ENCODE results near the gene SRSF2.
A peak's percentile ranks its signal among the peaks of the same experiment; 100 is the strongest.
"Not testable (repeated sequence)": the region's sequence is repeated elsewhere in the genome, so short reads cannot be mapped to it uniquely, and the experiment has no call there.

Gene SRSF2

DNA sequence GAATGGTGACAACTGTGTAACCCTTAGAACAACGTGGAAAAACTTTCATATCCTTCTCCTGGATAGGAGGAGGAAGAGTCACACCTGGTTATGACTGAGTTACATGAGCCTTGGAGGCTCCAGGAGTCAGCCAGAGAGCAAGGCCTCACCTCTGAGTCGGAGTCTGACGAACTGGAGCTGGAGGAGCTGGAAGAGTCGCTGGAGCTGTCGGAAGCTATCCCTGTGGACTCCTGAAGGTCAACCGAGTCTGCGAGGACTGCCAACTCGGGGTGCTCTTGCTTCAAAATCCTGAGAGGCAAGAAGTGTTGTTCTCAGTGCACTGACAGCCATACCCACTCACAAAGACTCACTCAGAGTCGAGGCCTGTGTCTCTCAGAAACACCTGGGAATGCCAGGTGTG, 16.9 kb downstream of the SRSF2 start:
- DNase-seq = no peak

DNA sequence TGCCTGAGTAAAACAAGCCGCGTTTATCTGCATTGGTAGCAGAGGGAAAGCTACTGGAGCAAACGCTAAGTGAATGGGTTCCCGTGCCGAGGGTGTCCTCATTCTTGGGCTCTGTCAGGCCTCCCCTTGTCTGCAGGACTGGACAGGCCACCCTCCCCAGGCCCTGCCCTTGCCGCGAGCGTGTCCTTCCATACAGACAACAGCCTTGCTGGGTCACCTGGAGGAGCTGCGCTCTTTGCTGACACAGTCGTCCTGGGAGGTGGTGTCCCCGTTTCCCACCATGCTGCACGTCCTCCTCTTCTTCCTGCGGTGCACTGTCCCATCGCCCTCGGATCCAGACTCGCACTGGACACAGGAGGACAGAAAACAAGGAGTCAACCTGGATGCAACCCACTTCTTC, 18.6 kb downstream of the SRSF2 start:
- DNase-seq = no peak

DNA sequence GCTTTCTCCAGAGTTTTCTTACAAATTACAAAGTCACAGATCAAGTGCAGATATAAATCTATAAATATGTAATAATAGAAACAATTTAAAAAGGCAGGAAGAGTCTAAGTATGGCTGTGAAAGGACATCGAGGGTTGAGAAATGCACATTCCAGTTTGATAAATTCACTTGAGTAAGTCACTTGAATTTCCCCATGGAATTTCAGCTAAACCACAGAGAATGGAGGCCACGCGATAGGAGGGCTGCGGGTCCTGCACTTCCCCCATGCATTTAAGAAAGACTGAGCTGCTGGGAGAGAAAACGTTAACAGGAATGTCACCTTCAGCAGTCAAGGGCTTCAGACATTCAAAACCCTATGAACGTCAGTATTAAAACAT, 20.3 kb downstream of the SRSF2 start:
- no peak for DNase-seq

DNA sequence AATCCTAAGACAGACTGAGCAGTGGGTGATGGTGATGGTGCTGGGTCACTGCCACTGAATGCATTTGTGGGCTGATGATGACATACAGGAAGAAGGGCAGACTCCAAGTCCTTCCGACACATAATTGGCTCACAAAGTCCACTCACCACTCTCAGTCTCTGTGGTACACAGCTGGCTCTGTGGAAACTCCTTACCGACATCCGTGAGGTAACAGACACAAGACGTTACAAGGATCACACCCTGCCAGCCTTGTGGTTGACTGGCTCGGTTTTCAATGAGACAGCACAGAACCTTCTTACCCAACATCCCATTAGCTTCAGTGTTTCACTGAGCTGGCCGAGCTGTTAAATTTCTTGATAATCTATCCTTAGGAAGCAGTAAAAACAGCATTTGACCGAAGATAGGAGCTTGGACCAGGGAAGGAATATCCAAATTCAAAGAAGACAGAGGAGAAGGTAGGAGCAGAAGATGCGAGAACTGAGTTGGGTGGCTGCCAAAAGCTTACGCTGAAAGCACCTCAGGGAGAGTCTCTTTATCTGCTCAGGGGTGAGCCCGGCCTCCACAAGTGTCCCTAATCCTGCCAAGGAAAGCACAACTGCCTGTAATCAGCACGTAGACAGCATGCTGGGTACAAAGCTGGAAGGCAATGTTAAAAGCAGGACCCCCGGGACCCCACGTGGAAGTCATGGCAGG, 20.8 kb downstream of the SRSF2 start:
- peak; percentile 42 for DNase-seq

DNA sequence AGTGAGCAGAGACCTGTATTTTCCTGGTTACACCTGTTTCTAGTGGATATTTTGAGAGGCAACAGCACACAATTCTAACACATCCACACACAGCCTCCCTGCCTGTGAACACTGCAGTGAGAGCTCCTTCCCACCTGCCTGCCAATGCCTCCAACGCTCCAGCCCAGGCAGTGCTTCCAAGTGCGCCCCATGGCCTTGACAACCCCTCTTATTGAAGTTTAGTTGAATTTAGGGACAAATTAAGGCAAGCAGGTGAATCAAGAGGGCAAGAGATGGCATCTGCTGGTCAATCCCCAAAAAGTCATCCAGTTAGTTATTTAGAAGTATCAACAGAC, 21.7 kb downstream of the SRSF2 start:
- no peak for DNase-seq

DNA sequence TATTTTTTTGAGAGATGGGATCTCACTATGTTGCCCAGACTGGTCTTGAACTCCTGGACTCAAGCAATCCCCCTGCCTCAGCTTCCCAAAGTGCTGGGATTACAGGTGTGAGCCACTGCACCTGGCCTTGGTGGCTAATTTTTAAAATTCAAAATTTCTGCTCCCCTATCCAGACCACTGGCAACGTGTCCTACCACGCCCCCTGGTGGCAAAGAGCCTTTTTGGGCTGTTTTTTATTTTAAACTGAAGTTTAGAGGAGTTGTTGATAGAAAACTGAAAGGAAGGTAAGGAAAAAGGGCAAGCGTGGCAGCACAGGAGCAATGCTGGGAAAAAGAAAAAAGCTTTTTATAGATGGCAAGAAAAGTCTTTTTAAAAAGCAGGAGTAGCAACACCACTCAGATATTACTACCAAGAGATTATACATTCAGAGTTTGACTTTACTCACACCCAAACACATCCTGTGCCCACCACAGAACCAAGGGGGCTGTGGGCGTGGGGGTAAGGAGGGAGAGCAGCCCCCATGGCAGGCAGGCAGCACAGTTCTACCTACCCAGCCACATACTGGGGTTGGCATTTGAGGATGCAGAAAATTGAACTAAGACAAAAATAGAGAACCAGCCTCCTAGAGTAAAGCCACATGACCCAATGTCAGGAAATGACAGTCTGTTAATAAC, 22.2 kb downstream of the SRSF2 start:
- peak; percentile 79 for DNase-seq

DNA sequence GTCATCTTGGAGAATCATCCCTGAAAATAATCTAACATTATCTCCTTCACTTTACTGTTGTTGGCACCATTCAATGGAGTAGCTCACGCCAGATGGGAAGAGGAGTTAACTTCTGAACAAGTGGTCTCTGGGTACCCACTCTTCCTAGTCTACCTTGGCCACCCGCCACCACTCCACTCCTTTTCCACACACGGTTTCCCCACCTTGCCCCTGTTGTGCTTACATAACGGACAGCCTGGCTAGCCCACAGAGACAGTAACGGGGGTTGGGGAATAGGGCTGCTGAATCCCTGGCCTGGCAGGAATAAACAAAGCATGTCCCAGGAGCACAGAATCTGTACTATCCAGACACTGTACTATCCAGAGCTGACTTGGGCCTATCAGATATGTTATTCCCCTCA, 22.8 kb downstream of the SRSF2 start:
- DNase-seq = no peak

DNA sequence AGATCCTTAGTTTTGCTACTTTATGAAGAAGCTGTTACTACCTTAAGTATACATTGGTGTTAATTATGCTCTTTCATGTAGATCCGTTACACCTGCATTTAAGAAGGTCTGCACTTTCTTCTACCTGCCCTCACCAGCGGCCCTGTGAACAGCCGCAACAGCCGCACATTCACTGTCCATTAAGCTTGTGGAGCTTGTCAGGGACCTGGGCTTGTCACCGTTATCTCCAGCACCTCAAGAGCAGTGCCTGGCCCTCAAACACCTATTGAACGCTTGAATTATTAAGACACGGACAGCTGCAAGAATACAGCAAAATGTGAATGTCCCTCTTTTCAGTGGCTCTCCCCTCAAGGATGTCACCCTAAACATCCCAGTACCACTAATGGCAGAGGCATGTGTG, 23.4 kb downstream of the SRSF2 start:
- DNase-seq = no peak

DNA sequence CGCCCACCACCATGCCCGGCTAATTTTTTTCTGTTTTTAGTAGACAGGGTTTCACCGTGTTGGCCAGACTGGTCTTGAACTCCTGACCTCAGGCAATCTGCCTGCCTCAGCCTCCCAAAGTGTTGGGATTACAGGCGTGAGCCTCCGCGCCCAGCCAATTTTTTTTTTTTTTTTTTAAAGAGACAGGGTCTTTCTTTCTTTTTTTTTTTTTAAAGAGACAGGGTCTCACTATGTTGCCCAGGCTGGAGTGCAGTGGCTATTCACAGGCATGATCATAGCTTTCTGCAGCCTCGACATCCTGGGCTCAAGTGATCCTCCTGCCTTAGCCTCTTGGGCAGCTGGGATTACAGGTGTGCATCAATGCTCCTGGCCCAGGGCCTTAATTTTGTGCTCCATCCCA, 24.8 kb downstream of the SRSF2 start:
- not testable (repeated sequence) for DNase-seq

DNA sequence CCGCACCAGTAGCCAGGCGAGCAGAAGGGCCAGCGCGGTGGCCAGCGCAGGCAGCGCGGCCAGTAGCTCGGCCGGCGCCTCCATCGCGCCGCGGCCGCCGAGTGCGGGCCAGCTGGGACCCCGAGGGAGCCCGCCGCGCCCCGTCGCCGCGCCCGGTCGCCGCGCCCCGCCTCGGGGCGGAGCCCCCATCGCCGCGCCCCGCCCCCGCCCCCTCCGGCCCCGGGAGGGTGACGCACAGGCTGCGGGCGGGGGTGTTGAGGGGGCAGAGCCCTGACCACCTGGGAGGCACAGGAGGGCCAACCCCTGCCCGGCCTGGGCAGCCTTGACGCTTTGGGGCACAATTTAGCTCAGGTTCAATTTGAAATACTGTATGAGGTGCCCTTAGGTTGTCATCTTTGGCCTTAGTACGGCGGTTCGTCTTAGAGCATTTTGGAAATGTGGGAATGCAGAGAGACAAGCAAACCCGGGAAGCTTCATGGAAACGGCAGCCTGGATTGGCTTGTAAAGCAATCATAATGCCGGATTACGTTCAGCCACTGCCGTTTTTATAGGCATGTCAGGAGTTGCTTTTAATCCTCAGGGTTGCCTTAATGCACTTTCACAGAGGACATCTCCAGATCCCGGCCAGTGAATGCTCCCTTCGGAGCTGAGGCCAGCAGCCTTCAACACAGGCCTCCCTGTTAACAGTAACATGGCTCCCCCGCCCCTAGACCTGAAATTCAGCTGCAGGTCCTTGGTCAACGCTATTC, 26.1 kb downstream of the SRSF2 start, which contains the start of gene MXRA7:
Gene MXRA7, minus strand, starts transcription at position 103 of the 749 bp plus-strand sequence. Its CDS starts 19 bp downstream, at position 84.
- peak; percentile 51 for DNase-seq

DNA sequence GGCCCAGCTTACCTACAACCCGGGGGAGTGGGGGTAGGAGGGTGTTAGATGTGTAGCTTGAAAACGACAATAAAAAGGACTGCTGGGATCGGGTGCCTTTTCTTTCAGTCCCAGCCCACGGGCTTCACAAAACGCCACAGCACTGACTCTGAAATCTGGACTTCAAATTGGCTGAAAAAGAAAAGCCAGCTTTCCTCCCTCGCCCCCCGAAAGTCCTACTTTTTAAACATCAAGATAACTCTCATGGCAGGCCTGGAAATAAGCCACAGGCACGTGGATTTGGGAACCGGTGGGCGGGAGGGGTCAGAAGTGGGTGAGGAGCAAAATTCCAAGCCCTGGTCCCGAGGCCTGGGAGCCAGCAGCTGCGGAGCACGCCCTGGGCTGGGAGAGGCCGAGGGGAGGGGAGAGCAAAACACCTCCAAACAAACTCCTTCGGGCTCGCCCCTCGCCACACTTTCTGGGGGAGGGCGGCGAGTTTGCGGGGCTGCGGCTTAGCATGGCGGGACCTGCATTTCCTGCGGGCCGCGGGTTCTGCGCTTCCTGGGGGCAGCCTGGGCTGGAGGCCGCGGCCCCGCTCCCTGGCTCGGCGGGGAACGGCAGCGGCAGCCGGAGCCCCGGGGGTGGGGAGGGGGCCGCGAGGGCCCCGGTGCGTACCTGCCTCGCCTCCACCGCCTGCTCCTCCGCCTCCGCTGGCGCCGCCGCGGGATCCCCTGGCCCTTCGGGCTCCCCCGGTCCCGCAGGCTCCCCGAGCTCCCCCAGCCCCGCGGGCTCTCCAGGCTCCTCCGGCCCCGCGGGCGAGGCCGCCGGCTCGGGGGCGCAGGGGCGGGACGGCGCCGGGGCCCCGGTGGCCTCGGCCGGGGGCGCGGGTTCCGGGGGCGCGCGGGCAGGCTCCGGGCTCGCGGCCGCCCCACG, 26.9 kb downstream of the SRSF2 start:
- DNase-seq = not testable (repeated sequence)

DNA sequence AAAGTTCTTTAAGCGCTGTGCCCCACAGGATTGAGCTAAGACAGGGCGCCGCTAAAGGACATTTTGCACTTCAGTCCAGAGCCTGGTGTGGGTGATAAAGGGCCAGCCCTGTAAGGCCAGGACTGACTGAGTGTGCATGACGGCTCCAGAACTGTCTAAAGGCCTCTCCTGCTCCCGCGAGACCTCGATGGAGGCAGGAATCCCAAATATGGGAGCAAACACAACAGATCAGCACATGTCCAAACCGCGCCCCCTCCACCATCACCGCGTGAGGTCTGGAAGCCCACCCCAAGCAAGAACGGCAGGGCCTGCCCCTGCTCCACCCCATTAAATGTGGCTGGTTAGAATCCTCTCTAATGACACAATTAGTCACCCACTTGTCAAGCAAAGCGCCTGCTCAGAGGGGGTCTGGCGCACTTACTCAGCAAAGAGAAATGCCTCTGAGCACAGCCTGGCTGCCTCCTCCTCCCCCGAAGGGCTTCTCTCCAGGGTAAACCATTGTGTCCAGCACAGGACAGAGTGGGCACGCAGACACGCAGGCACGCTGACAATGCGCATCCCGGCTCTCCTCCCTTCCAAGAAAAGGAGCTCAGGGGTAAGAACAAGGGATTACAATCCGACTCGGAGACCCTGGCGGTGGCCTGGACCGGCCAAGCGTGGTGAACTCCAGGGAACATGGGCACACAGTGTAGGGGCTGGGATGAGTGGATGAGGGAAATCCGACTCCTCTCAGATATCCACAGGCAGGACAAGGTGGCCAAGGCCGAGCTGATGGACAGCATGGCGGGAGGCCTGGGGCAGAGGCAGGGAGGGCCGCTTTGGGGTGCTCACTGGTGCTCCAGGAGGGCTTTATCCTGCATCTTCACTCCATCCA, 27.8 kb downstream of the SRSF2 start:
- no peak for DNase-seq

DNA sequence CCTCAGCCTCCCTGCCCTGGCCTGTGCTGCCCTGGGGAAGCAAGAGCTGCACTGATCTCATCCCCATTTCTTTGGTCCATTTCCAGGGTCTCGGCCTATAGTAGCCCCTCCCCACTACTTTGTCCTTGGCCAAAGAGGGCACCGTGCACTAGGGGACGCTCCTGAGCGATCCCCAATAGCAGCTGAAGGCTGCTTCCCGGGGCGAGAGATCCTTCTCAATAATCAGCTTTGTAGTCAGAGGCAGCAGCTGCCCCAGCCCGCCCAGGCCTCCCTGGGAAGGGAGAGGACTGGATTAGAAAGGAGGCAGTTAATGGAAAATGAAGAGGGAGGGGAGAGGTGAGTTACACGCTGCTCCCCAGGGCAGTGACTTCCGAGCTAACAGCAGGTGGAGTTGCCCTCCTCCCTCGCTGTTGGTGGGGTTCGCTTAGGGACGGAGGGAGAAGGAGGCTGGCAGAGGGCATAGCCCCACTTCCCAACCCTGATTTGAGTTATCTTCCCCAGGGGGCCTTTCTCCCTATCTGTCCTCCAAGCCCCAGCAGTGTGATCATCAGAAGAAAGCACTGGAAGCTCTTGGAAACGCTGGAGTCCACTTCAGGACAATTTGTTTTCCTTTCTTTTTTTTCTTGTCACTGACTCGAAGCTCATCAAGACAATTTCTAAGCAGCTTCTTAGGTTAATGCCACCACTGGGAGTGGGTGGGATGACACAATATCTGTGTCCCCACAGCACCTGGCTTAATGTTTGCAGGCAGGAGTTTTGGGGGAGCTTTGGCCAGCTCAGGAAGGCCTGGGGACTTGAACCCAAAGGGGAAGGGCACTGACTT, 28.9 kb downstream of the SRSF2 start:
- DNase-seq = no peak

DNA sequence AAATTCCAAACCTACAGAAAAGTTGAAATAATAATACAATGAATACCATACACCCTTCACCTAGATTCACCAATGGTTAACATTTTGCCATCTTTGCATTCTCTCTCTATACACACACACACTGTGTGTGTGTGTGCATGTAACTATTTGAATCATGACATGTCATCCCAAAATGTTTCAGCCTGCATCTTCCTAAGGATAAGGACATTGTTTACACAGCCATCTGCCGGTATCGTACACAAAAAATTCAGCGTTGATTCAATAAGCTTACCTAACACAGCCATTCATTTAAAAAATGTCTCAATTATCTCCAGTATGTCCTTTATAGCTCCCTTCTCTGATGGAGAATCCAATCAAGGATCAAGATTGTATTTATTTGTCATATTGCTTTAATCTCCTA, 30.3 kb downstream of the SRSF2 start:
- no peak for DNase-seq

DNA sequence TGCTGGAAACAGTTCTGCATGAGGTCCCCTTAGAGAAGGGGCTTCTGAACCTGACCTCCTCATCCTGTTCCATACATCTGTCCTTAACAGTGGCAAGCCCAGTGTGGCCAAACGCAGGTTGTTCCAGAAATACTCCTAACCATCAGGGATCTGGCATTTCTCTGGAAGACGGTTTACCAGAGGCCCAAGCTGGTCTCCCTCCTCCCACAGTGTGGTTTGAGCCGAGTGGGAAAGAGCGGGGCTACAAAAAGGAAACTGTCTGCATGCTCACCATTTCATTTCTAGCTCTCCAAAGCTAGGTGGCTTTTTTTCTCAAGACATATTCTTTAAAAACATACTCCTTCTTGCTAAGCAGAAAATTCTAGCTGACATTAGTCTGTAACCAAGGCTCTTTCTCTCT, 32.3 kb downstream of the SRSF2 start:
- DNase-seq = no peak

DNA sequence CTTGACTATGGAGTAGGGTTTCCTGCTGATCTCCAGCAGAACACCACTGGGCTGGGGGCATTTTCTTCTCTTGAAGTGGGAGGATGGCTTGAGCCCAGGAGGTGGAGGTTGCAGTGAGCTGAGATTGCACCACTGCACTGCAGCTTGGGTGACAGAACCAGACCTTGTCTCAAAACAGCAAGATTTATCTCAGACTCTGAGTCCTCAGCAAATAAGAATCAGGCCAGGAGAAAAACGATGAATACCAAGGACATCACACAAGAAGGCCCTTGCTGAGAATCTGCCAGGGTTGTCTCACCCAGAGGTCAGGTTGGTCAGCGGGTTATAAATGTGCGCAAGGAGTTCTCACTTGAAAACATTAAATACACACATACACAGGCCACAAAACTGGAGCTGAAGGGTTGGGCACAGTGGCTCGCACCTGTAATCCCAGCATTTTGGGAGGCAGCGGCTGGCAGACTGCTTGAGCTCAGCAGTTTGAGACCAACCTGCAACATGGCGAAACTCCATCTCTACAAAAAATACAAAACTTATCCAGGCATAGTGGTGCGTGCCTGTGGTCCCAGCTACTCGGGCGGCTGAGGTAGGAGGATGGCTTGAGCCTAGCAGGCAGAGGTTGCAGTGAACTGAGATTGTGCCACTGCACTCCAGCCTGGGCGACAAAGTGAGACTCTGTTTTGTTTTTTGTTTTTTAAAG, 34.0 kb downstream of the SRSF2 start:
- DNase-seq = no peak

DNA sequence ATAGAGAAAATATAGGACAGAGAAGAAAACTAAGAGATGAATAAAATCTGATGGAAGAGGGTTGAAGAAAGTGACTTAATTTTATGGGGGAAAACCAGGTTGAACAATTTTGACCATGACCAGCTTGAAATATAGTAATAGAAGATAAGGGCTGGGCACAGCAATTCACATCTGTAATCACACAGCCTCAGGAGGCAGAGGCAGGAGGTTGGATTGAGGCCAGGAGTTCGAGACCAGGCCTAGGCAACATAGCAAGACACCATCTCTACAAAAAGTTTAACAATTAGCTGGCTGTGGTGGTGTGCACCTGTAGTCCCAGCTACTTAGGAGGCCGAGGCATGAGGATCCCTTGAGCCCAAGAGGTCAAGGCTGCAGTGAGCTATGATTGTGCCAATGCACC, 35.1 kb downstream of the SRSF2 start:
- DNase-seq = no peak

DNA sequence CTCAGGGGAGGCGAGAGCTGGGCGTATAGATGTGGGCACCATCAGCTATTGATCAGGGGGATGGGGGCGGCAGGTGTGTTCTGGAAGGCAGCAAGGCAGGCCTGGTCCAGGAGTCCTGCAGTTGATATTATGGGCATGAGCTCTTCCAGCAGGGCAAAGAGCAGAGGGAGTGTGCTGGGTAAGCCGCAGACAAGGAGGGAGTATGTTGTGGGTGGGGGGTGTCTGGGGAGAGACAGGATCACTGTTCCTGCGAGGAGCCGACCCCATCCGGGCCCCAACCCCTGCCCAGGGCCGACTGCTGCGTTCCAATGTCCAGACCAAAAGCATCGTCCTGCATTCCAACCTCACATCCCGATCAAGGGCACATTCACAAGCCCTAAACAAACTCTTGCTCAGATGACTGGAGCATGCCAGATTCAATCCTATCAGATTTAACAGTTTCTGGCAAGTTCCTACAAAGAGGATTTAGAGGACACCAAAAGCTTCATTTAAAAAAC, 35.6 kb downstream of the SRSF2 start:
- no peak for DNase-seq

DNA sequence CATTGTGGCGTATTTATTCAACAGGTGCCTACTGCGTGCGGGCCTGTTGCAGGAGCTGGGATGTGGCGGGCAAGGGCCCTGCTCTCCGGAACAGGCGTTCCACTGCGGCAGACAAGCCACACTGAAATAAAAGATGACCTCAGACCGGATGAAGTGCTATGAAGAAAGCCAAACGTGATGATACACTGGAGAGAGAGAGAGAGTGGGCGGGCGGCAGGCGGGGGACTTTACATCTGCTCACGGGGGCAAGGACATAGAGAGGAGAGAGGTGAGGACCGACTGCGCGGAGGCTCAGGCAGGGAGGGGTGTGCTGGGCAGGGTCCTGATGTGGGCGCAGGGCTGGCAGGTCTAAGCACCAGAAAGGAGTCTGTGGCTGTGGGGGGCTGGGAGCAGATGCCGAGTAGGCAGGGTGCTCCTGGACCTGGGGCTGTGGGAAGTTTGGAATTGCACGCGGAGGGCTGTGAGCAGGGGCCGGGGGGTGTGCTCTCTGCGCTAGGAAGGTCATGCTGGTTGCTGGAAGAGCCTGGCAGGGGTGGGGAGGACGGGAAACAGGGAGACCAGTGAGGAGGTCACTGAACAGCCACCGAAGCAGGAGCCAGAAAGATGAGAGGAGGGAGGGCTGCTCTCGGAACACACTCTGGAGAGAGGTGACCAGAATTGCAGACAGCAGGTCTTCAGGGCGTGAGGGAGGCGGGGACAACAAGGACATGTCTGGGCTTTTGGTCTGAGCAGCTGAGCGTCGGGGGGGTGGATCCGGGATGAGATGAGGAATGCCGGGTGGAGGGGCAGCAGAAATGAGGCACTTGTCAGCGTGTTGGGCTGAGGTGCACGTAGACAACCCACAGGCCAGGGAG, 36.3 kb downstream of the SRSF2 start:
- DNase-seq = no peak
